ENCODE results near the gene EXOSC1. TPM values are rescaled to one million over a fixed set of nuclear protein-coding genes. Genes with fewer than 3 reads are reported as not detected.

Gene EXOSC1
- total RNA-seq, 1 experiment from 2014 or later = 52.6 TPM

- no peak for DNase-seq (ENCODE audit: low read depth)
- in situ Hi-C loops (cut with HindIII; ENCODE audit: low pct_unique_long_range_greater_than_20kb, low sequenced_read_pairs) = no loop called here
Observed at GRCh38 chr10:97390091-97390490, 55.7 kb downstream of the EXOSC1 start.

GRCh38 chr10:97388152-97388551 is 57.7 kb downstream of the EXOSC1 start:
- no peak for DNase-seq (ENCODE audit: low read depth)
- in situ Hi-C loops (cut with HindIII; ENCODE audit: low pct_unique_long_range_greater_than_20kb, low sequenced_read_pairs) = no loop called here

Other genes starting within 250 kb of the EXOSC1 start
- gene ARHGAP19, start 153.4 kb downstream of the EXOSC1 start, total RNA-seq (2014; rRNA removed; shearing (Covaris generic); ENCODE audit: low replicate concordance) = 1.7 and 4.5 TPM in 2 replicates
- gene FRAT1, start 126.7 kb downstream of the EXOSC1 start, total RNA-seq (2014; rRNA removed; shearing (Covaris generic); ENCODE audit: low replicate concordance) = 1.0 and 1.2 TPM in 2 replicates
- 3.2 and 9.1 TPM in 2 replicates for gene FRAT2, start 111.3 kb downstream of the EXOSC1 start, total RNA-seq (2014; rRNA removed; shearing (Covaris generic); ENCODE audit: low replicate concordance)
- gene RRP12, start 44.7 kb downstream of the EXOSC1 start, total RNA-seq (2014; rRNA removed; shearing (Covaris generic); ENCODE audit: low replicate concordance) = 15.5 and 19.9 TPM in 2 replicates
- 1,147 and 1,402 TPM in 2 replicates for gene PGAM1, start 19.8 kb downstream of the EXOSC1 start, total RNA-seq (2014; rRNA removed; shearing (Covaris generic); ENCODE audit: low replicate concordance)
- 78.4 and 78.6 TPM in 2 replicates for gene ZDHHC16, start 169 bp upstream of the EXOSC1 start, total RNA-seq (2014; rRNA removed; shearing (Covaris generic); ENCODE audit: low replicate concordance)
- gene MMS19, start 52.4 kb upstream of the EXOSC1 start, total RNA-seq (2014; rRNA removed; shearing (Covaris generic); ENCODE audit: low replicate concordance) = 40.6 and 48.4 TPM in 2 replicates
- 13.0 and 23.3 TPM in 2 replicates for gene UBTD1, start 52.9 kb upstream of the EXOSC1 start, total RNA-seq (2014; rRNA removed; shearing (Covaris generic); ENCODE audit: low replicate concordance)
- gene ANKRD2, start 126.8 kb upstream of the EXOSC1 start, total RNA-seq (2014; rRNA removed; shearing (Covaris generic); ENCODE audit: low replicate concordance) = 15.6 and 19.4 TPM in 2 replicates
- gene HOGA1, start 138.4 kb upstream of the EXOSC1 start, total RNA-seq (2014; rRNA removed; shearing (Covaris generic); ENCODE audit: low replicate concordance) = 70.8 and 91.3 TPM in 2 replicates
- 0.41 TPM in 1 of 2 replicates, not detected in the other for gene C10orf62, start 143.7 kb upstream of the EXOSC1 start, total RNA-seq (2014; rRNA removed; shearing (Covaris generic); ENCODE audit: low replicate concordance)
- 8.2 and 10.5 TPM in 2 replicates for gene MORN4, start 187.5 kb upstream of the EXOSC1 start, total RNA-seq (2014; rRNA removed; shearing (Covaris generic); ENCODE audit: low replicate concordance)
- gene PI4K2A, start 194.7 kb upstream of the EXOSC1 start, total RNA-seq (2014; rRNA removed; shearing (Covaris generic); ENCODE audit: low replicate concordance) = 12.7 and 13.6 TPM in 2 replicates
- gene AVPI1, start 241.2 kb upstream of the EXOSC1 start, total RNA-seq (2014; rRNA removed; shearing (Covaris generic); ENCODE audit: low replicate concordance) = 44.0 and 46.1 TPM in 2 replicates